Upper lobe of left lung (tissue), 6 donors: Measurements from ENCODE around the gene CEP295NL. TPM values are rescaled to one million over a fixed set of nuclear protein-coding genes. Genes with fewer than 3 reads are reported as not detected.
"Not testable (repeated sequence)": the region's sequence is repeated elsewhere in the genome, so short reads cannot be mapped to it uniquely, and the experiment has no call there.

Experiments used
- ATAC-seq, 2 donors: fragments of 200-7000 bp; cut with Tn5 transposase; one replicate each; pipeline ENCODE4 v1.9.1; 2022; ENCODE audit warnings: mild to moderate bottlenecking in 2 of 2, moderate library complexity in 2 of 2; ENCODE audit not compliant: low FRiP score in 2 of 2
- DNase-seq, 2 donors: peaks; one replicate each; pipeline ENCODE4 v3.0.0-alpha.2; 2019 to 2020
- H3K27ac ChIP-seq, 4 donors: fragments of 200-600 bp; sonication (generic); one replicate each; pipeline ENCODE4 v1.5.1; 2016 to 2019
- H3K27me3 ChIP-seq, 4 donors: fragments of 200-600 bp; sonication (generic); one replicate each; pipeline ENCODE4 v1.5.1; 2017 to 2019
- H3K36me3 ChIP-seq, 4 donors: fragments of 200-600 bp; sonication (generic); one replicate each; pipeline ENCODE4 v1.5.1; 2016 to 2019
- H3K4me1 ChIP-seq, 4 donors: fragments of 200-600 bp; sonication (generic); one replicate each; pipeline ENCODE4 v1.5.1; 2018 to 2019
- H3K4me3 ChIP-seq, 4 donors: fragments of 200-600 bp; sonication (generic); one replicate each; pipeline ENCODE4 v1.5.1; 2017 to 2019; ENCODE audit warnings: mild to moderate bottlenecking in 2 of 4, moderate library complexity in 1 of 4
- H3K9me3 ChIP-seq, 4 donors: fragments of 200-600 bp; sonication (generic); one replicate each; pipeline ENCODE4 v1.5.1; 2018 to 2019
- EP300 ChIP-seq, 4 donors: sonication (generic); formaldehyde crosslinking; IDR thresholded peaks; one replicate each; pipeline ENCODE4 v1.5.1; 2017; ENCODE audit warnings: antibody characterized with exemption in 4 of 4, control low read depth in 2 of 4
- POLR2A ChIP-seq, 4 donors: fragments of 450-650 bp; IDR thresholded peaks; one replicate each; pipeline ENCODE4 v1.5.1; 2016 to 2017; ENCODE audit warnings: antibody characterized with exemption in 4 of 4, mild to moderate bottlenecking in 2 of 4
- POLR2AphosphoS5 ChIP-seq, 2 donors: sonication (generic); formaldehyde crosslinking; IDR thresholded peaks; one replicate each; pipeline ENCODE4 v1.5.1; 2017; ENCODE audit warnings: antibody characterized with exemption in 2 of 2
- WGBS, 2 donors: methylation state at CpG; one replicate each; pipeline ENCODE4 v1.1.5; 2017 to 2018; 5-methylcytosine and 5-hydroxymethylcytosine counted together
- total RNA-seq, 6 donors: library from RNA; depleted of rRNA in 4 of 6; stranded (reverse); fragments of >200 nt in 4 of 6; gene quantifications; one replicate each; pipeline versions ENCODE4 v1.1.0 to v1.2.1, GENCODE V29; 2016 to 2021
- TF ChIP-seq, protein P1 (sequence below), 6 experiments: fragments of 450-650 bp in 4 of 6; fragments of 200-600 bp in 2 of 6; sonication (generic) in 2 of 6; IDR thresholded peaks; one replicate each; pipeline ENCODE4 v1.5.1; 2016 to 2019; ENCODE audit warnings: antibody characterized with exemption in 6 of 6
- donor health status: DM: no; HTN: no; CAD: no; lungs with moderate emphysema.
- donor health status: DM: no; HTN: yes; CAD: no; lungs with severe emphysema.

CEP295NL gene
- total RNA-seq, 6 donors from 2014 or later, result 2.6 to 61.8 (median 4.2) TPM

DNA sequence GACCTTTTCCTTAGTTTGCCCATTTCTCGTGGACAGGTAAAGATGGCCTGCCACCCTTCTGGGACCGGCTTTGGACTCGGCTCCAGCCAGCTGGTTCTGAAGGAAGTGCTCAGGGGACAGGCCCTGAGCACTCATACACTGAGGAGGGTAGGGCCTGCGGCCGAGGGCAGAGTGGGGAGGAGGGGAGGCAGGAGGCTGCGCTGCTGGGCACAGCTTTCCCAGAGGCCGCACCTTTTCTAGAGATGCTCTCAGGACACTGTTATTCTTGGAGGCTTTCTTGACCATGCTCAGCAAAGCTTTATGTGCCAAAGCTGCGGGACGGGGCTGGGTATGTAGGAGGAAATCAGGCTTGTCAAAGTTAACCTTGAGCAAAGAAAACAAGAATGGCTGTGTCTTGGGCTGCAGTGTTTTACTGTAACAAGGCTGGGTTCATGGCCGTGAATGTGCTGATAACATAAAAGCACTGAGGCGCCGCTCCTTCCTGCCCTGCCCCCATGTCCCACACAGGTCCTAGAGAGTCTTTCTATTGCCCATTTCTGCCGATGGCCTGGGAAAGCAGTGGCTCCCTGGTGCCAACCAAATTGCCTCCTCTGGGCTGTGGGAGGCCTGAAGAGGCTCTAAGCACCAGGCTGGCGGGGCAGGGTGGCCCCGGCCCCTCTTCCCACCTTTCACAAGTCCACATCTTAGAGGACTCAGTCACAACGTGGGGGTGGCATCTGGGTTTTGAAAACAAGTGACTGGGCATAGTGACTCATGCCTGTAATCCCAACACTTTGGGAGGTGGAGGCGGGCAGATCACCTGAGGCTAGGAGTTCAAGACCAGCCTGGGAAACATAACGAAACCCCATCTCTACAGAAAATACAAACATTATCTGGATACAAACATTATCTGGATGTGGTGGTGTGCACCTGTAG, 44.5 kb upstream of the CEP295NL start:
- WGBS, 2 donors, result 61 to 63% methylated on average over 18 of the region's 18 CpGs
- peak in 1 of 2 donors; percentile 40 for ATAC-seq
- no peak overlapping the region for H3K27ac ChIP-seq

DNA sequence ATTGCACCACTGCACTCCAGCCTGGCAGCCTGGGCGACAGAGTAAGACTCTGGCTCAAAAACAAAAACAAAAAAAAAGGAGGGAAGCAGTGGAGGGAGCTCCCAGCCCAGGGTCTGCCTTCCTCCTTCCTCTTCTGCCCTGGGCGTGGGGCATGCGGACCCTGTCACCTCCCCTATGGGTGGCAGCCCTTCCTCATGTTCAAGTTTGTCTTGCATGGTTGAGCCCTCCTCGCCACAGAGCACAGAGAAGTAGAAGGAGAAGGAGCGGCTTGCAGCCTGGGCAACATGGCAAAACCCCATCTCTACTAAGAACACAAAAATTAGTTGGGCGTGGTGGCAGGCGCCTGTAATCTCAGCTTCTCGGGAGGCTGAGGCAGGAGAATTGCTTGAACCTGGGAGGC, 43.6 kb upstream of the CEP295NL start:
- DNase-seq (no peak), ATAC-seq (no peak)
- Histone ChIP-seq H3K4me1 (no peaks in the 10 kb centered on the region), H3K36me3 (no peaks in the 10 kb centered on the region), H3K9me3 (peaks cover 8 to 19% (median 9%) of the 10 kb centered on the region in 4 donors), H3K4me3 (no peak overlapping the region), H3K27me3 (no peaks in the 10 kb centered on the region), H3K27ac (no peak overlapping the region)
- WGBS, 2 donors, result 76 to 81% methylated on average over 8 of the region's 8 CpGs
- no peak for TF ChIP-seq EP300 (IDR thresholded peaks at IDR 0.05)
- TF ChIP-seq POLR2AphosphoS5 (IDR thresholded peaks at IDR 0.05), result no peak
- TF ChIP-seq, protein P1, sequence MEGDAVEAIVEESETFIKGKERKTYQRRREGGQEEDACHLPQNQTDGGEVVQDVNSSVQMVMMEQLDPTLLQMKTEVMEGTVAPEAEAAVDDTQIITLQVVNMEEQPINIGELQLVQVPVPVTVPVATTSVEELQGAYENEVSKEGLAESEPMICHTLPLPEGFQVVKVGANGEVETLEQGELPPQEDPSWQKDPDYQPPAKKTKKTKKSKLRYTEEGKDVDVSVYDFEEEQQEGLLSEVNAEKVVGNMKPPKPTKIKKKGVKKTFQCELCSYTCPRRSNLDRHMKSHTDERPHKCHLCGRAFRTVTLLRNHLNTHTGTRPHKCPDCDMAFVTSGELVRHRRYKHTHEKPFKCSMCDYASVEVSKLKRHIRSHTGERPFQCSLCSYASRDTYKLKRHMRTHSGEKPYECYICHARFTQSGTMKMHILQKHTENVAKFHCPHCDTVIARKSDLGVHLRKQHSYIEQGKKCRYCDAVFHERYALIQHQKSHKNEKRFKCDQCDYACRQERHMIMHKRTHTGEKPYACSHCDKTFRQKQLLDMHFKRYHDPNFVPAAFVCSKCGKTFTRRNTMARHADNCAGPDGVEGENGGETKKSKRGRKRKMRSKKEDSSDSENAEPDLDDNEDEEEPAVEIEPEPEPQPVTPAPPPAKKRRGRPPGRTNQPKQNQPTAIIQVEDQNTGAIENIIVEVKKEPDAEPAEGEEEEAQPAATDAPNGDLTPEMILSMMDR (IDR thresholded peaks at IDR 0.05), result no peak
- no peak for TF ChIP-seq POLR2A (IDR thresholded peaks at IDR 0.05)

More for the DNA sequence above, 44.5 kb upstream of the CEP295NL start:
- no peak for DNase-seq
- Histone ChIP-seq H3K4me3 (no peak overlapping the region), H3K27me3 (no peaks in the 10 kb centered on the region), H3K36me3 (no peaks in the 10 kb centered on the region), H3K9me3 (peaks cover 8 to 19% (median 10%) of the 10 kb centered on the region in 4 donors), H3K4me1 (peaks cover 0 to 4% (median 0%) of the 10 kb centered on the region in 4 donors)
- no peak for TF ChIP-seq POLR2A (IDR thresholded peaks at IDR 0.05)
- TF ChIP-seq POLR2AphosphoS5 (IDR thresholded peaks at IDR 0.05), result no peak
- TF ChIP-seq EP300 (IDR thresholded peaks at IDR 0.05), result no peak

DNA sequence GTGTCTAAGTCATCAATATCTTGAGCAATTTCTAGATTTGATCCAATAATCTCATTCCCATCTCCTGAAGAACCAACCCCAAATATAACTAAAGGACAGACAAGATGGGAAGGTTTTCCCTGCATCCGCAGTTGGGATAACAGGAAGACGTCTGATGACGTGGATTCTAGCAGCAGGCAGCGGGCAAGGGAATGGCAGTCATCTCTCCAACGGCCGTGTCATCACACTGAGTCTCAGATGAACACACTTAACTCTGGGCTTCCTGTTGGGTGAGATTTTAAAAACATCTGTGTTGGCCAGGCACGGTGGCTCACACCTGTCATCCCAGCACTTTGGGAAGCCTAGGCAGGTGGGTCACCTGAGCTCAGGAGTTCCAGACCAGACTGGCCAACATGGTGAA, 43.1 kb upstream of the CEP295NL start:
- no peak for DNase-seq
- Histone ChIP-seq H3K36me3 (no peaks in the 10 kb centered on the region), H3K4me1 (no peaks in the 10 kb centered on the region), H3K4me3 (no peak overlapping the region), H3K27me3 (no peaks in the 10 kb centered on the region), H3K27ac (no peak overlapping the region), H3K9me3 (peaks cover 5 to 15% (median 7%) of the 10 kb centered on the region in 4 donors)
- TF ChIP-seq EP300 (IDR thresholded peaks at IDR 0.05) (no peak), POLR2A (IDR thresholded peaks at IDR 0.05) (no peak), POLR2AphosphoS5 (IDR thresholded peaks at IDR 0.05) (no peak)
- TF ChIP-seq, protein P1 (IDR thresholded peaks at IDR 0.05), result no peak
- WGBS, 2 donors, result 83 to 94% methylated on average over 6 to 7 of the region's 7 CpGs
- no peak for ATAC-seq

DNA sequence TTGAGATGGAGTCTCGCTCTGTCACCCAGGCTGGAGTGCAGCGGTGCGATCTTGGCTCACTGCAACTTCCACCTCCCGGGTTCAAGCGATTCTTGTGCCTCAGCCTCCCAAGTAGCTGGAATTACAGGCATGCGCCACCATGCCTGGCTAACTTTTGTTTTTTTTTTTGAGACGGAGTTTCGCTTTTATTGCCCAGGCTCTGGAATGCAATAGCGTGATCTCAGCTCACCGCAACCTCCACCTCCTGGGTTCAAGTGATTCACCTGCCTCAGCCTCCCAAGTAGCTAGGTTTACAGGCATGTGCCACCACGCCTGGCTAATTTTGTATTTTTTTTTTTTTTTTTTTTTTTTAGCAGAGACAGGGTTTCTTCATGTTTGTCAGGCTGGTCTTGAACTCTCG, 42.5 kb upstream of the CEP295NL start:
- H3K4me1 ChIP-seq, H3K36me3 ChIP-seq, H3K27ac ChIP-seq, ATAC-seq, H3K27me3 ChIP-seq, H3K4me3 ChIP-seq, DNase-seq, H3K9me3 ChIP-seq: not testable (repeated sequence)
- WGBS, 2 donors, result 92% methylated on average over 12 of the region's 12 CpGs

DNA sequence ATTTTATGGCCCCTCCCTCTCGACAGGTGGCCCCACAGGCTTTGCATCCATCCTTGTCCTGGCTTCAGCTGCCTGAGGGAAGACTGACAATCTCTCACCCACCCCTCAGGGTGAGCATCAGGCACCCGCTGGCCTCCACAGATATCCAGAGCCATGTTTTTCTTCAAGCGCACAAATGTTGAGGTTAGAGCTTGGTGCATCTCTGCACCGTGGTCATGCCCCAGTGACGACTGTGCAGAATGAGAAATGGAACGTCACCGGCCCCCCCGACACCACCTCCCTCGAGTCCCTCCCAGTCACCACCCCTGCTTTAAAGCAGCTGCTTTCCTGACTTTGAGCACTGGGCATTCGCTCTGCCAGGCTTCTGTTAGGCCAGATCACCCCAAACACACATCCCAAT, 42.0 kb upstream of the CEP295NL start:
- ATAC-seq (no peak), DNase-seq (no peak)
- Histone ChIP-seq H3K36me3 (no peaks in the 10 kb centered on the region), H3K27me3 (no peaks in the 10 kb centered on the region), H3K27ac (no peak overlapping the region), H3K4me3 (no peak overlapping the region), H3K9me3 (peaks cover 0 to 3% (median 0%) of the 10 kb centered on the region in 4 donors), H3K4me1 (no peaks in the 10 kb centered on the region)
- TF ChIP-seq, protein P1 (IDR thresholded peaks at IDR 0.05), result no peak
- no peak for TF ChIP-seq EP300 (IDR thresholded peaks at IDR 0.05)
- TF ChIP-seq POLR2AphosphoS5 (IDR thresholded peaks at IDR 0.05), result no peak
- TF ChIP-seq POLR2A (IDR thresholded peaks at IDR 0.05), result no peak
- WGBS, 2 donors, result 80 to 86% methylated on average over 9 to 10 of the region's 10 CpGs
